GM23248 (cell line): ENCODE results near the gene MB.

Experiments
- EZH2 ChIP-seq: fragments of 200-600 bp; sonication (generic); IDR thresholded peaks from 2 replicates; pipeline ENCODE4 v1.6.1; 2018; ENCODE audit warnings: antibody characterized with exemption, mild to moderate bottlenecking; ENCODE audit not compliant: insufficient read depth, poor library complexity, severe bottlenecking
- EZH2phosphoT487 ChIP-seq: fragments of 200-600 bp; sonication (generic); IDR thresholded peaks from 2 replicates; pipeline ENCODE4 v1.6.1; 2018; ENCODE audit warnings: antibody characterized with exemption, moderate library complexity, mild to moderate bottlenecking, low read depth; ENCODE audit not compliant: insufficient read depth

DNA sequence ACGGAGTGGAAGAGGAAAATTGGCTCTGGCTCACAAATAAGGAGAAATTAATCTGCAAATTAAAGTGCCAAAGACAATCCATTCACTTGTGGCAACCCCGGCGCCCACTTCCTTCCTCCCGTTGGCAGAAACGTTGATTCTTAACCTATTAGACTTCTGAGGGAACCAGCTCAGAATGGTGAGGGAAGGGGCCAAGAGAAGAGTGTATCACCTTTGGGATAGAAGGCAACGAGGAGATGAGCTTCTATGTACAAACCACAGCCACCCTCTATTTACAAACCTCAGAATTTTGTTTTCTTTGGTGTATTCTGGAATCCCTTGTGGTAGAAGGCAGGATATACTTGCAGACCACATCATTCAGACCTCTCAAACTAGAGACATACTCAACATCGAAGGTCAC lies 1.1 kb downstream of the MB start:
- TF ChIP-seq EZH2 (no peak), EZH2phosphoT487 (no peak)
